ENCODE results near the gene PIK3C2G. TPM values are rescaled to one million over a fixed set of nuclear protein-coding genes. Genes with fewer than 3 reads are reported as not detected.

PIK3C2G gene
- total RNA-seq, 1 experiment from 2014 or later: not detected

DNA sequence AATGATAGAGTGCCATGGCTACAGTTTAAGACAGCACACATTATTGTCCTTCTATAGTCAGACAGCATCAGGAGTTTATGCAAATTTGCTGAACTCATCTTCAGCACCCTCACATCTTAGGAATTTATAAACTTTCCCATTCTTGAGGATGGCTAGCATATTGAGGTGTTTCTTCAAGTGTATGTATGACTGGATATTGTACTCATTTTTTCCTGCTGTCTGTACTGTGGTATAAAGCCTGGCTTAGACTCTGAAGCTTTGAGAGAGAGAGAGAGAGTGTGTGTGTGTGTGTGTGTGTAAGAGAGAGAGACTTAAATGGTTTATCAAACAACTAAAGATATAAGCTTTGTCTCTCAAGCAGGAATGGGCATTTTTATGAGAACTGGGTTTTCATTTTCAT is 161.6 kb downstream of the PIK3C2G start:
- H4K20me1 ChIP-seq (ENCODE audit: control insufficient read depth, insufficient read depth, insufficient read length): no peaks in the 10 kb centered on the region
- no peak overlapping the region for H3K27ac ChIP-seq (ENCODE audit: insufficient read length, low read depth, low read length)
- no peaks in the 10 kb centered on the region for H3K23me2 ChIP-seq (ENCODE audit: insufficient read length, low read depth, low read length, poor library complexity, severe bottlenecking)
- no peak overlapping the region for H3K56ac ChIP-seq (ENCODE audit: insufficient read length, low read depth, low read length)
- no peak overlapping the region for H2BK12ac ChIP-seq (ENCODE audit: insufficient read length, low read depth, low read length)
- H3T11ph ChIP-seq (ENCODE audit: low read length): no peak overlapping the region
- H3K9me3 ChIP-seq (ENCODE audit: control insufficient read depth, low read depth, low read length): no peaks in the 10 kb centered on the region
- no peaks in the 10 kb centered on the region for H3K27me3 Mint-ChIP-seq (ENCODE audit: low read depth)
- H3K14ac ChIP-seq (ENCODE audit: insufficient read depth, low read length): no peak overlapping the region
- H2AFZ ChIP-seq (ENCODE audit: low read length): no peak overlapping the region
- H3K27ac Mint-ChIP-seq: 0 out of 7 replicates have a peak overlapping the region, but pooled peaks of 1 of the 3 experiments have one; percentile 4
- no peaks in the 10 kb centered on the region for H3K79me1 ChIP-seq (ENCODE audit: insufficient read depth, low read depth, low read length, poor library complexity, severe bottlenecking)
- peaks cover 0 to 6% of the 10 kb centered on the region in 2 experiments; a peak in 3 of 4 replicates for H3K4me1 Mint-ChIP-seq
- H4K91ac ChIP-seq (ENCODE audit: insufficient read length, low read depth, low read length): no peak overlapping the region
- no peak overlapping the region for H3K23ac ChIP-seq (ENCODE audit: insufficient read length, low read depth, low read length)
- H3K79me2 ChIP-seq (ENCODE audit: insufficient read depth, low read length): no peaks in the 10 kb centered on the region
- H2BK15ac ChIP-seq (ENCODE audit: low read depth, low read length): no peak overlapping the region
- no peaks in the 10 kb centered on the region for H3K36me3 Mint-ChIP-seq (ENCODE audit: insufficient read depth in 1 of 3, low read depth in 3 of 3)
- no peak overlapping the region for H3K18ac ChIP-seq (ENCODE audit: insufficient read length, low read depth, low read length)
- no peaks in the 10 kb centered on the region for H3K27me3 ChIP-seq (ENCODE audit: insufficient read depth, low read length)
- no peak overlapping the region for H3K4ac ChIP-seq (ENCODE audit: low read depth, low read length)
- no peak overlapping the region for H2BK120ac ChIP-seq (ENCODE audit: low read depth, low read length, poor library complexity, severe bottlenecking)
- no peak overlapping the region for H2AK5ac ChIP-seq (ENCODE audit: insufficient read length, low read length)
- no peak overlapping the region for H4K8ac ChIP-seq (replicated peaks; ENCODE audit: insufficient read length, low read depth, low read length)
- H4K5ac ChIP-seq (ENCODE audit: insufficient read length, low read depth, low read length): no peak overlapping the region
- no peaks in the 10 kb centered on the region for H3K9me3 Mint-ChIP-seq
- TF ChIP-seq, protein P1, sequence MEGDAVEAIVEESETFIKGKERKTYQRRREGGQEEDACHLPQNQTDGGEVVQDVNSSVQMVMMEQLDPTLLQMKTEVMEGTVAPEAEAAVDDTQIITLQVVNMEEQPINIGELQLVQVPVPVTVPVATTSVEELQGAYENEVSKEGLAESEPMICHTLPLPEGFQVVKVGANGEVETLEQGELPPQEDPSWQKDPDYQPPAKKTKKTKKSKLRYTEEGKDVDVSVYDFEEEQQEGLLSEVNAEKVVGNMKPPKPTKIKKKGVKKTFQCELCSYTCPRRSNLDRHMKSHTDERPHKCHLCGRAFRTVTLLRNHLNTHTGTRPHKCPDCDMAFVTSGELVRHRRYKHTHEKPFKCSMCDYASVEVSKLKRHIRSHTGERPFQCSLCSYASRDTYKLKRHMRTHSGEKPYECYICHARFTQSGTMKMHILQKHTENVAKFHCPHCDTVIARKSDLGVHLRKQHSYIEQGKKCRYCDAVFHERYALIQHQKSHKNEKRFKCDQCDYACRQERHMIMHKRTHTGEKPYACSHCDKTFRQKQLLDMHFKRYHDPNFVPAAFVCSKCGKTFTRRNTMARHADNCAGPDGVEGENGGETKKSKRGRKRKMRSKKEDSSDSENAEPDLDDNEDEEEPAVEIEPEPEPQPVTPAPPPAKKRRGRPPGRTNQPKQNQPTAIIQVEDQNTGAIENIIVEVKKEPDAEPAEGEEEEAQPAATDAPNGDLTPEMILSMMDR (conservative IDR thresholded peaks at IDR 0.05): no peak
- DNase-seq: no peak
- H3K4me1 ChIP-seq (ENCODE audit: insufficient read depth, low read length): no peaks in the 10 kb centered on the region; the same call in 1 of the 2 replicates
- no peak overlapping the region for H3K4me3 Mint-ChIP-seq
- H3K4me2 ChIP-seq (ENCODE audit: insufficient read depth, insufficient read length, low read length): no peak overlapping the region
- H2BK20ac ChIP-seq (ENCODE audit: low read depth, low read length, poor library complexity, severe bottlenecking): no peak overlapping the region
- H3K9ac ChIP-seq (ENCODE audit: extremely low read depth, insufficient read length, low read length): no peak overlapping the region
- H2BK5ac ChIP-seq (ENCODE audit: insufficient read length, low read length): no peak overlapping the region
